Measurements from ENCODE around the gene CRYBA1.
"Not testable (repeated sequence)": the region's sequence is repeated elsewhere in the genome, so short reads cannot be mapped to it uniquely, and the experiment has no call there.

CRYBA1 gene

DNA sequence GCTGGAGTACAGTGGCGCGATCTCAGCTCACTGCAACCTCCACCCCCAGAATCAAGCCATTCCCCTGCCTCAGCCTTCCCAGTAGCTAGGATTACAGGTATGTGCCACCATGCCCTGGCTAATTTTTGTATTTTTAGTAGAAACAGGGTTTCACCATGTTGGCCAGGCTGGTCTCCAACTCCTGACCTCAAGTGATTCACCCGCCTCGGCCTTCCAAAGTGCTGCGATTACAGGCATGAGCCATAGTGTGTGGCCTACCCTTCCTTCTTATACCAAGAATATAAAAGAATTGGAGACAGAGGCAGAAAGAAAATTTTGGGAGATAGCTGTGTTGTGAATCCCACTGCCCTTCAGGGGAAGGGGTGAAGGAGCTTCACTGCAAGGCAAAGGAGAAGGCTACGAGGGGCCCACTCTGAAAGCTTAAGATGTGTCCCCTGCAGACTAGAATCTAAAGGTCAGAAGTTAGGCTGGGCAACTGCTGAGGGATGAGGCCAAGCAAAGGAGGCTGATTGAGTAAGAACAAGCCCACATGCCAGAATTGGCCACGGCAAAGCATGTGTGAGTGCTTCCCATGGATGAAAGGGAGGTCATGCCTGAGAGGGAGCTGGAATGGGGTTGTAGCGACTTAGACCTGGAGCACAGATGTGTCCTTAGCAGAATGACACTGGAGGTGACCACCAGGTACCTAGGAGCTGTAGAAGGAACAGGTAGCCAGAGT lies 8.4 kb upstream of the CRYBA1 start:
- no peak for DNase-seq

DNA sequence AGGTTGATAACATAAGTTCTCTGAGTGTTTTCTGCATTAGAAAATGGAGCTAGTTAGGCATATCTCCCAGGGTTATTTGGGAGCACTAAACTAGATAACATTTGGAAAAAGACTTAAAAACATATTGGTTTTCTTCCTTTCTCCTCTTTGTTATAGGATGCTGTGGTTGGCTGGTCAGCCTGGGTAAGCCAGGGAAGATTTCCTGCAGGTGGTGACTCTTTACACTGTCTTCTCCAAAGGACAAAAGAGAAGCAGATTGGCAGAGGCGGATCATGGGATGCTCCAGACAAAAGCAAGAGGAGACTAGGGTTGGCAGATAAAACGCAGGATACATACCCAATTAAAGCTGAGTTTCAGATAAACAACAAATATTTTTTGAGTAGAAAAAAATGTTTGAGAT lies 6.2 kb upstream of the CRYBA1 start:
- DNase-seq = no peak

DNA sequence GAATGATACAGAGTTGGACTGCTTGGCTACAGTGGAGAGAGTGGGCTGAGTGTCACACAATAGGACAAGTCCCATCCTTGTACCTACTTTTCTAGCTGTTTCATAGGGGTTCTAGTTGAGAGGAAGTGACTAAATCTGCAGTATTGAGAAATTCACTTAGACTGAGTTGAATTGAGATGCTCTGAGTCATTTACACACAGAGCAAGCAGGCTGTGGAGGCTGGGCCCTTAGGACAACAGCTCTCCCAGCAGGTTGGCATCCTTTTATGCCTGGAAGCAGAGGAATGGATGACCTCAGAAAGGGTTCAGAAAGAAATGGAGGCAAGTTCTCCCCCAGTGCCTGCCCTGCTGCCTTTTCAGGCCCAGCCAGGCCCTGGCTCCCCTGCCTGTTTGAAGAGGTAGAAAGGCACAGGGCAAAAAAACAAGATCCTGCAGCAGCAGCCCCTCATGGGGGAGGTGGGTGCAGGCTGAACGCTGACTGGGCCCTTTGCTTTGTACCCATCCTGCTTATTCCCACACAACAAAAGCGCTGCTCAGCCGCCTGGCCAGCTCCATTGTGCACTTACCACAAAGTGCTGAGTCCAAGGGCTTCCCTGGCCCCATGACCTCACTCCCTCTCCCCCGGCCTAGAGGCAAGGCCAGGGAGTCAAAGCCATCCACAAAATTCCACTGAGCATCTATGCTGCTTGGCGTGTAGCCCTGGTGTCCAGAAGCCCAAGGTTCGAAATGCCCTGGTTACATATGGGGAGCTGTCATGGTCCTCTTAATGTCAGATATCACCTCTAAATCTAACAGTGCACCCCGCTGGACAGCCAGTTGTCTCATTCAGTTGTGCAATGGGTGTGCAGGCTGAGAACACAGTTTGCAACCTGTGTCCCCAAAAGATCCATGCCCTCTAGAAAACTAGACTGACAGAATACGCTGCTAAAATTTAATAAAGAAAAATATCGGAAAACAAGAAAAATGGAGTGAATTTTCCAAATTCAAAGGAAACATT lies 5.4 kb upstream of the CRYBA1 start:
- no peak for DNase-seq

DNA sequence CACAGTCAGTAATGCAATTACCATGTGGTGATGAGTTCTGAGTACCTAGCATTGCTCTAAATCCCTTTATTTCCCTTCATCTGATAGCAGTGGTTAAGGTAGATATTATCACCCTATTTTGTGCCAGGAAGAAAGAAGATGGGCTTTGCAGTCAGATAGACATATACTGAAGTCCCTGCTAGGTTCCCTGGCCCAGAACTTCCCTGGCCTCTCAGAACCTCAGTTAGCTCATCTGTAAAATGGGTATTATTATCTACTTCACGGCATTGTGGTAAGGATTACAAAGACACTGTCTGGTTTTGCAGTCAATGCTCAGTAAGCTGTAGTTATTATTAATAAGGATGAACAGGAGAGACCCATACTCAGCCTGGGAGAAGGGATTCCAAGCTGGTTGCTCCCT lies 4.6 kb upstream of the CRYBA1 start:
- DNase-seq = no peak

DNA sequence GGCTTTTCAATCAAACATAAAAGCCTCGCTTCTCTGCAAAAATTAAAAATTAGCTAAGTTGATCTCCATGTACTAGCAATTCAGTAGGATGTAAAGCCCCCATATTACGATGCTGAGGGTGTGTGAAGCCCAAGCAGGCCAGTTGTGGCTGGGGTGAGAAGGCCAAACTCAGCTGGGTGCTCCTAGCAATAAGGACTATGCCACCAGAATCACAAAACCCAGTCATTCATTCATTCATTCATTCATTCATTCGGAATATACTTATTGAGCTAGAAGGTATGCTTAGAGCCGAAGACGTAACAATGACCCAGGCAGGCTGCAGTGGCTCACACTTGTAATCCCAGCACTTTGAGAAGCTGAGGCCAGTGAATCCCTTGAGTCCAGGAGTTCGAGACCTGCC lies 3.9 kb upstream of the CRYBA1 start:
- DNase-seq = no peak

DNA sequence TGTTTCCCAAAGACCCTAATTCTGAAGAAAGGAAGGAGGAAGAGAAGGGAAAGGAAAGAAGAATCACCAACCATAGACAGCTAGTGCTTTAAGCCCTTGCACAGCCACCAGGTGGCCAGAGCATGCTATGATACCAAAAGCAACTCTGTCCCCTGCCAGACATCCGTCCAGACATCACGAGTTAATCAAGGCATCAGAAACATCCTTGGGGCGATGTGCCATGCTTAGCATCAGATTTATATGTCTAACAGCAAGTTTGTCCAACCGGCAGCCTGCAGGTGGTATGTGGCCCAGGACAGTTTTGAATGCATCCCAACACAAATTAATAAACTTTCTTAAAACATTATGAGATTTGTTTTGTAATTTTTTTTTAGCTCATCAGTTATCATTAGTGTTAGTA lies 2.9 kb upstream of the CRYBA1 start:
- no peak for DNase-seq

DNA sequence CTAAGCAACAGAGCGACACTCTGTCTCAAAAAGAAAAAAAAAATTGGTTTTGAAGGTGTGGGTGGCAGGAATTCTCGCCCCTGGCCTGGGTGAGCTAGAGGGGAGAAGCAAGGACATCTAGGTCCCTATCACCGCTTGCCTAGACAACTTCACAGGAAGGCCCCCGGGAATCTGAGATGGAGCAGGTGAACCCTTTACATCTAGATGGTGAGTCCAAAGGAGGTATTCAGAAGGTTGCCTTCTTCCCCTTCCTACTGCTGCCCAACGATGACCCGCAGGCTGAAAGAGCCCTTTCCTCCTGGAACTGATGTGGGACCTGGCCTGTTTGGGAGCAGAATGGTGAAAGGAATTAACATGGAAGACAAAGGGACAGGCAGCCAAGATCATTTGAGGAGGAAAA lies 1.3 kb upstream of the CRYBA1 start:
- DNase-seq = no peak

DNA sequence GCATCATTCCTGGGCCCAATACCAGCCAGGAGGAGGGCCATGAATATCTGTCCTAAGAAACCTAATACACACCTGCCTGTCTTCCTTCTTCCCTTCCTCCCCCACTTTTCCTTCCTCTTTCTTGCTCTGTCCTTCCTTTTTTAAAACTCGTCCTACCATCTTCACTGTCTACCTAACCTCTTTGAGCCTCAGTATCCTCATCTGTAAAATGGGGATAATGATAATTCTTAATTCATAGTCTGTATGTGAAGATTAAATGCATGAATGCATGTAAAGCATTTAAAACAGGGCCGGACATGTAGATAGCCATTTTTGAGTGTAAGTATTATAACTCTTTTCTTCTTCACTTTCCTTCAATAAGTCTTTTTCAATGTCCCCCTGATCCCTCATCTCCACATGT lies 560 bp downstream of the CRYBA1 start:
- DNase-seq = no peak

DNA sequence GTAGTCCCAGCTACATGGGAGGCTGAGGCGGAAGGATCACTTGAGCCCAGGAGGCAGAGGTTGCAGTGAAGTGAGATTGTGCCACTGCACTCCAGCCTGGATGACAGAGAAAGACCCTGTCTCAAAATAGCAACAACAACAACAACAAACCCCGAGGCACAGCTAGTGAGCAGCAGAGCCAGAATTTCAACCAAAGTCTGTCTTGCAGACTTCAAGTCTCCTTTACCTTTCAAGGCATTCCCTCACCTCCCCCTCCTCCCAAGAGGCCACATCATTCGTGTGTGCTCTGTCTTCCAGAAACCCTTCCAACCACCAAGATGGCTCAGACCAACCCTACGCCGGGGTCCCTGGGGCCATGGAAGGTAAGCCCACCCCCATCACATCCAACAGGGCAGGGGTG lies 2.2 kb downstream of the CRYBA1 start:
- DNase-seq = no peak

DNA sequence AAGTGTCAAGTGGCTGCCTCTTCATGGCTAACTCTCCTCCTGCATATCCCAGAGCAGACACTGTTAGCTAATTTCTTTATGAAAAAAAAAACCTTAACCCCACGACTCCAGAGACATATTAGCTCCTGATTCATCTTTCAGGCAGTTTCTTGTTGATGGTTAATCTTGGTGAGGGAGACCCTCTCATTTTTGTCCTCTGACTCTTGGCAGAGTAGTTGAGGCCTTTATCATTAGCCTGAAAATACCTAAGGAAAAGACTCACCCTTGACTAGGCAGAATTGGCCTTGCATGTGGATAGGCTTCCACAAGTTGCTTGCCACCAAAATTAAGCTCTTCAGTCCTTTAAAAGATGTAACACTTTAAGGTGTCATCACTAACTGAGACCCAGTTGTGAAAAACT lies 4.0 kb downstream of the CRYBA1 start:
- no peak for DNase-seq

DNA sequence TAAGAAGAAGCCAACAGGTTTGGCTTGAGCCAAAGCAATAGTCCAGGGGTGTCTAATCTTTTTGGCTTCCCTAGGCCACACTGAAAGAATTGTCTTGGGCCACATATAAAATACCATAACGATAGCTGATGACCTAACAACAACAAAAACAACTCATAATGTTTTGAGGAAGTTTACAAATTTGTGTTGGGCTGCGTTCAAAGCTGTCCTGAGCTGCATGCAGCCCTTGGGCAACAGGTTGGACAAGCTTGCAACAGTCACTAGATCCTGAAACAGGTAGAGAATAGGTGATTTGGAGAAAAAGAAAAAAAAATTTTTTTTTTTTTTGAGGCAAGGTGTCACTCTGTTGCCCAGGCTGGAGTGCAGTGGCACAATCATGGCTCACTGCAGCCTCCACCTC lies 4.5 kb downstream of the CRYBA1 start:
- DNase-seq = no peak

DNA sequence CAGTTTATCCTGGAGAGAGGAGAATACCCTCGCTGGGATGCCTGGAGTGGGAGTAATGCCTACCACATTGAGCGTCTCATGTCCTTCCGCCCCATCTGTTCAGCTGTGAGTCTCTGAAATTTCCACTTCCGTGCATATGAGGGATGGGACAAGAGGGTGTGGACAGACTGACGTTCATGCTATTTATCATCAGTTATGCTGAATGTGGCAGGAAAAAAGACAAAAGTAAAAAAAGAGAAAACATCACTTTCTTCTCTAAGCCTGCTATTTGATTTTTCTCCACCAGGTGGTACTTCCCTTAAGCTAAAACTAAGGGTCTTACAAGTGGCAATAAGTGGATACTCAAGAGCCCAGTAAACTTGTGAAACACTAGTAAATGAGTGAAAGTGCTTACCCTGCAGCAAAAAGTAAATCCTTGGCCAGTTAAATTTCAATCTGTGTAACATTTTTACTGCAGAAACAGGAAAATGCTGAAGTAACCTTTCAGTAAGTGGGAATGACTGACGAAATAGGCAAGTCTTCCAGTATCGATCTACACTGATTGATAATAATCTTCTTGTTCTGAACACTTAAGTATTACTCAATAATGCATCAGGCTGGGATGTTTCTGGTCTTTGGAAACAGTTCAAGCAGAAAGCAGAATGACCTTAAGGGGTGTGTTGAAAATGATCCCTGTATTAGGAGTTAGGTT lies 5.6 kb downstream of the CRYBA1 start:
- DNase-seq = no peak

DNA sequence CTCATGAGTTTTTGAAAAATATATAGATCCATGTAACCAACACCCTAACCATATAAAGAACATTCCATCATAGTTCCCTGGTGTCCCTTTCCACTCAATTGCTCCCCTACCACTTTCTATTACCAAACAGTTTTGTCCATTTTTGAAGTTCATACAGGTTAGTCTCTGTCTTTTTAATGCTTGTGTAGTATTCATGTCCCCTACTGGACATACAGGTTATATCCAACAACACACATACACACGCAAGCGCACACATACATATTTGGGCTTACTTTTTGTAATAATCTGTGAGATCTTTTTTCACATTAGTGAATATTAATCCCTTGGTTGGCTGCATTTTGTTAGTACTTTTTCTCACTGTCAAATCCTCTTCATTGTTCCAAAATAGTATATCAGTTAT lies 6.4 kb downstream of the CRYBA1 start:
- DNase-seq = no peak

DNA sequence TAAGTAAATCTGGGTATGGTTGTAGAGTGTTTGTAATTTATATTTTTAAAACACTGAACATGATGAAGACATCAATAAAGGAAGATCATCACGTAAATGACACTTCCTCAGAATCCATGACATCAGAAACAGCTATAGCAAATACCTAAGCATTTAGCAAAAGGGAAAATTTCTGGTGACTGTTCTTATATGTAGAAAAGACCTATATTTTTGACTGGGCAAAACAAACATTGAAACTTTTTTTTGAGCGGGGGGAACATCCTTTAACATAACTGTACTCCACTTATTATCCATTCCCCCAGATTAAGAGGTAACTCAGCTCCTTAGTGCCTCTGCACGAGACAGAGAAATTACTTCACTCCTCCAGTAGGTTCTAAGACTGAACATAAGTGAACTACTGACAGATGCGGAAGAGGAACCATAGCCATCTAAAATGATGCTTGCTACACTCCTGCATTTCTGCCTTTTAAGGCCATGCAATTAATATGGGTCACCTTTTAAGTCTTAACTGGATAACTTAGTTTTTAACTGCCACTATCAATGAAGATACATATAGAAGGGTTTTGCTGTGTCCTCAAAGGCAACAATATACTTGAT lies 9.4 kb downstream of the CRYBA1 start:
- no peak for DNase-seq

DNA sequence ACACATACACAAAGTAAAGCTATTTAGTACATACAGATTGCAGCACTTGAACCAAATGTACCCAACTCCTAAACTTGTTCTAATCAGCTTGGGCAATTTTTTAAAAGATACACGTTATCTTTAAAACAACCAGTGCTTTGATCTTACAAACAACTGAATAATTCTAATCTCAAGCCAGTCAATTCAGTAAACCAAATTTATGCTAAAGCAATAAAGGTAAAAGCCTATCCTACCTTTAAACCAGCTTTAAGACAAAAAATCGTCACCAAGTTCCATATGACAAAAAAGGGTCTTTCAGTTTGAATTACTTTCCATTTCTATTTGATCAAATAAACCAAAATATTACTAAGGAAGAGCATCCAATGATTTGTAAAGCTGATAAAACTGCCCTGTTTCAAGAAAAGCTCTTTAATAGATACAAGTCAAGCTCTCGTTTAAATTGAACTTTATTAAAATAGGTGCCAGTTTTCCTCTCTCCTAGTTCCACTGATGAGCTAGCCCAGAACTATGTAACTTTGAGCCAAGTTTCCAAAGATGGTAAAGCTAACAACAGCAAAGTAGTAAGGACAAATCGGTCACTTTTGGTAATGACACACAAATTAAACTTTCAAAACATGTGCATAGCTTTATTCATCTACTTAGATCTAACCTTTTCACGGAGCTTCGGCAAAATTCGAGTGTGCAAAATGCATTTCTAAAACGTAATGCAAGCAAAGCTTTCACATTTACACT lies 10.2 kb downstream of the CRYBA1 start:
- no peak for DNase-seq

DNA sequence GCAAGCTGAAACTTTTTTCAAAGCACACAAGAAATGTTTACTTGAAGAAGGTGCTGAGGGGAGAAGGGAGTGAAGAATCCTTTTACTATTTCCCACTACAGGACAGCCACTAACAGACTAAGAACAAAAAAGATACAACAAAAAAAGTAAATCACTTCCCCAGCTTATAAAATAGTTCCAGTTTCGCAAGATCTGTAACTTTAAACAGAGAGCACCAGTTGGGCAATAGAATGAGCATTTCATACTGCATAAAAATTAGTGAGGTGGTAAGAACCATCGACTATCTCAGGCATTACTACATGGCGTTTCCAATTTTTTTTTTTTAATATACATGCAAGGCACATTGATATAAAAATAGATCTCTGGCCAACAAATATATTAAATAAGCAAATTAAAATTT lies 11.1 kb downstream of the CRYBA1 start:
- DNase-seq = no peak

DNA sequence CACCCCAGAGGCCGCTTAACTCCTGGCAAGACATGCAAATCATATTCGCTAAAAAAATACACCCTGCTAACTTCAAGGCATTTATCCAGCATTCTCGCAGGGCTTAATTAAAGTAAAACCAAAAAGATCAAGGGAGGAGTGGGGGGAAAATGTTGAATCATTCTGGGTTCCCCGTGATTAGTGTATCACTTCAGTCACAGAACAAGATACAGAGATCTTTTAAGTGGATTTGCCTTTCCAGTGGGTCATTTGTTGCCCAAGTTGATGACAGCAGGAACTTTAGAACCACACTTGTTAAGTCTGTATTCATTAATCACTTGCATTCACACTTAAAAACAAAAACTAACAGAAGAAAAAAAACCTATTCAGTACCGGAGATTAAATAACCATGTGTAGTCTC lies 17.3 kb downstream of the CRYBA1 start:
- DNase-seq = no peak

DNA sequence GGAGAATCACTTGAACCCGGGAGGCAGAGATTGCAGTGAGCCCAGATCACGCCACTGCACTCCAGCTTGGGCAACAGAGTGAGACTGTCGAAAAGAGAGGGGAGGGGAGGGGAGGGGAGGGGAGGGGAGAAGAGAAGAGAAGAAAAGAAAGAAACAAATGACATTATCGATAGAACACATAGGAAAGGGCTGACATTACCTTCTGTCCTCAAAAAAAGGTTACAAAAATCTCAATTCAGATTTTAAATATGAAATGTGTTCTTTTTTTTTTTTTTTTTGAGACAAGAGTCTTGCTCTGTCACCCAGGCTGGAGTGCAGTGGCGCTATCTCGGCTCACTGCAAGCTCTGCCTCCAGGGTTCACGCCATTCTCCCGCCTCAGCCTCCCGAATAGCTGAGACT lies 25.3 kb downstream of the CRYBA1 start:
- not testable (repeated sequence) for DNase-seq

DNA sequence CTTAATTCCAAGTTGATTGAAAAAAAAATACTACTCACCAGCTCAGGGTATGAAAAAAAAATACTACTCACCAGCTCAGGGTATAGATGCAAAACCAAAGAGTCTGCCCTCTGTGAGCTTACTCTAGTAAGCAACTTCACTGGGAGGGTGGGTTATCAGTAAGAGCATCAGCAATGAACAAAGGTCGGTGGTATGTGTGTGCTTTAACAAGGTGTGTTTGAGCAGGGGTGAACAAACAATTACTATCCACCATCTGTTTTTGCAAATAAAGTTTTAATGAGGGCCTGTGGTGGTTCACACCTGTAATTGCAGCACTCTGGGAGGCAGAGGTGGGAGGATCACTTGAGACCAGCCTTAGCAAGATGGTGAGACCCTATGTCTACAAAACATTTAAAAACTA lies 27.3 kb downstream of the CRYBA1 start:
- DNase-seq = no peak

DNA sequence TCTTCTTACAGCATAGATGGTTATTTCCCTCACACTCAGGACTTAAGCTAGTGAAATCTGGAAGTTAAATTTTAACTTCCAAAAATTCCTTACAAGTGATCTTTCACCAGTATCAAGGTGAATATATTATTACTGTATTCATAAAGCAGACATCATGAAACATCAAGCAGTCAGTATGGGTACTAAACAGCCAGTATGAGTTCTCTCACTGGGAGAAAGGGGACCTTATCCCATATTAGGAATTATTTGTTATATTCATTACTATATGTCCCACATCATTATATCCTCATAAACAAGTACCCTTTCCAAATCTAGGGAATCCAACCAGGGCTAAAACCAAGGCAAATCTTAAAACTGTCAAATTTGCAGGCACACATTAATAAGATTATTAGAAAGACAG lies 32.0 kb downstream of the CRYBA1 start:
- DNase-seq = no peak

DNA sequence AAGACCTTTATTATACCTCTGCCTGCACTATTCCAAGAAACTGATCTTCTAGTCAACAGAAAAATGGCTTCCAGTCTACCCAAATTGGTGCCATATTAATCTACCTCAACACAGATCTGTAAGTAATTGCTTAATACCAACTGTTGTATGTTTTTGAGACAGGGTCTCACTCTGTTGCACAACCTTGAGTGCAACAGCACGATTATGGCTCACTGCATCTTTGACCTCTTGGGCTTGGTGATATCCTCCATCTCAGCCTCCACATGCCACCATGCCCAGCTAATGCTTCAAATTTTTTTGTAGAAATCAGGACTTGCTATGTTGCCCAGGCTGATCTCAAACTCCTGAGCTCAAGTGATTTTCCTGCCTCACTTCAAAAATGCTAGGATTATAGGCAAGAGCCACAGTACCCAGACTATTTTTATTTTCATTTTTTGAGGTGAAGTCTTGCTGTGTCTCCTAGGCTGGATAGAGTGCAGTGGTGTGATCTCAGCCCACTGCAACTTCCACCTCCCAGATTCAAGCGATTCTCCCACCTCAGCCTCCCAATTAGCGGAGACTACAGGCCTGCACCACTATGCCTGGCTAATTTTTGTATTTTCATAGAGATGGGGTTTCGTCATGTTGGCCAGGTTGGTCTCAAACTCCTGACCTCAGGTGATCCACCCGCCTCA lies 32.9 kb downstream of the CRYBA1 start:
- DNase-seq = no peak

DNA sequence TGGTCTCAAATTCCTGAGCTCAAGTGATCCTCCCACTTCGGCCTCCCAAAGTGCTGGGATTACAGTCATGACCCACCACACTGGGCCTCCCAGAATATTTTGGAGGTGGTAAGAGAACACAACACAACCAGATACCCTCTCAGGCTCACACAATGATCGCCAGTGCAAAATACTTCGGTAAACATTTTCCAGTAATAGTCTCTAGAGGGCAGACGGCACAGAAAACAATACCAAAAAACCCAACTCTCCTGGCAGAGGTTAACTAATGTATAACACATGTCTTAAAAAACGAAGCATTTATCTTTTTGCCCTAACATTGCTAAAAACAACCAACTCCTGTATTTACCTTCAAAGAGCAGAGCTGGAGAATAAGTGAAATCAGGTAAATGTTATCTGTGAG lies 36.8 kb downstream of the CRYBA1 start:
- no peak for DNase-seq

All from stimulated activated naive CD4-positive, alpha-beta T cell treated with Interleukin-2 at 50 U/mL for 16 hours (primary cell).